Muscle of back (tissue), 11 donors: Measurements from ENCODE around the gene ZNF512B. TPM values are rescaled to one million over a fixed set of nuclear protein-coding genes. Genes with fewer than 3 reads are reported as not detected.
"Not testable (repeated sequence)": the region's sequence is repeated elsewhere in the genome, so short reads cannot be mapped to it uniquely, and the experiment has no call there.

Experiments
- DNase-seq, 3 donors: peaks; one replicate each; pipeline versions ENCODE4 v3.0.0 to v3.0.0-alpha.2; 2013
- polyA plus RNA-seq, 10 donors: library from polyadenylated mRNA; unstranded; fragments of 120-200 nt; gene quantifications; one replicate each; pipeline ENCODE4 v1.2.1, GENCODE V29; 2013; ENCODE audit not compliant: insufficient read length in 10 of 10

The ZNF512B gene
- polyA plus RNA-seq, 10 donors, result 19.3 to 30.6 (median 23.8) TPM

- no peak for DNase-seq
Observed at GRCh38 chr20:63935447-63935846, 34.3 kb downstream of the ZNF512B start.

GRCh38 chr20:63934271-63935068 lies 35.3 kb downstream of the ZNF512B start:
- DNase-seq, result no peak

- no peak for DNase-seq
Observed at GRCh38 chr20:63933646-63934045, 36.1 kb downstream of the ZNF512B start.

GRCh38 chr20:63932606-63933160 lies 37.0 kb downstream of the ZNF512B start:
- DNase-seq, result no peak

GRCh38 chr20:63931735-63932134 lies 38.0 kb downstream of the ZNF512B start:
- no peak for DNase-seq

GRCh38 chr20:63930971-63931553 lies 38.7 kb downstream of the ZNF512B start:
- no peak for DNase-seq

- DNase-seq, result not testable (repeated sequence)
Observed at GRCh38 chr20:63929473-63929883, 40.3 kb downstream of the ZNF512B start.

GRCh38 chr20:63929071-63929470 lies 40.7 kb downstream of the ZNF512B start:
- DNase-seq, result no peak

GRCh38 chr20:63926298-63926697 lies 43.4 kb downstream of the ZNF512B start:
- DNase-seq, result no peak

GRCh38 chr20:63924241-63924640 lies 45.5 kb downstream of the ZNF512B start:
- no peak for DNase-seq

GRCh38 chr20:63923651-63924050 lies 46.1 kb downstream of the ZNF512B start:
- DNase-seq, result peak in 2 of 3 donors; percentile 37 to 63

- DNase-seq, result no peak
Observed at GRCh38 chr20:63920226-63920625, 49.5 kb downstream of the ZNF512B start.

- DNase-seq, result no peak
Observed at GRCh38 chr20:63919130-63919529, 50.6 kb downstream of the ZNF512B start.

- no peak for DNase-seq
Observed at GRCh38 chr20:63917811-63918210, 51.9 kb downstream of the ZNF512B start.

GRCh38 chr20:63916371-63916939 lies 53.3 kb downstream of the ZNF512B start:
- DNase-seq, result not testable (repeated sequence)

- DNase-seq, result no peak
Observed at GRCh38 chr20:63915471-63915870, 54.3 kb downstream of the ZNF512B start.

- DNase-seq, result no peak
Observed at GRCh38 chr20:63913768-63914167, 56.0 kb downstream of the ZNF512B start.

- no peak for DNase-seq
Observed at GRCh38 chr20:63911176-63911575, 58.6 kb downstream of the ZNF512B start.

- DNase-seq, result no peak
Observed at GRCh38 chr20:63908008-63908682, 61.6 kb downstream of the ZNF512B start.
